HFF-Myc (cell line): ENCODE results near the gene BIRC7.

Experiments
- DNase-seq: peaks from one replicate; pipeline ENCODE4 v3.0.0-alpha.2; 2011; ENCODE audit warnings: low read depth; ENCODE audit errors: extremely low read depth
- H3K4me3 ChIP-seq: replicated peaks from 2 replicates; pipeline ENCODE4 v1.5.1; 2011; ENCODE audit warnings: low read depth, mild to moderate bottlenecking, control low read depth, low read length
- TF ChIP-seq, protein P1 (sequence below): IDR thresholded peaks from 2 replicates; pipeline ENCODE4 v1.5.1; 2012; ENCODE audit warnings: mild to moderate bottlenecking, low read depth, low read length, control low read depth; ENCODE audit errors: missing control alignments

The BIRC7 gene, protein sequence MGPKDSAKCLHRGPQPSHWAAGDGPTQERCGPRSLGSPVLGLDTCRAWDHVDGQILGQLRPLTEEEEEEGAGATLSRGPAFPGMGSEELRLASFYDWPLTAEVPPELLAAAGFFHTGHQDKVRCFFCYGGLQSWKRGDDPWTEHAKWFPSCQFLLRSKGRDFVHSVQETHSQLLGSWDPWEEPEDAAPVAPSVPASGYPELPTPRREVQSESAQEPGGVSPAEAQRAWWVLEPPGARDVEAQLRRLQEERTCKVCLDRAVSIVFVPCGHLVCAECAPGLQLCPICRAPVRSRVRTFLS

DNA sequence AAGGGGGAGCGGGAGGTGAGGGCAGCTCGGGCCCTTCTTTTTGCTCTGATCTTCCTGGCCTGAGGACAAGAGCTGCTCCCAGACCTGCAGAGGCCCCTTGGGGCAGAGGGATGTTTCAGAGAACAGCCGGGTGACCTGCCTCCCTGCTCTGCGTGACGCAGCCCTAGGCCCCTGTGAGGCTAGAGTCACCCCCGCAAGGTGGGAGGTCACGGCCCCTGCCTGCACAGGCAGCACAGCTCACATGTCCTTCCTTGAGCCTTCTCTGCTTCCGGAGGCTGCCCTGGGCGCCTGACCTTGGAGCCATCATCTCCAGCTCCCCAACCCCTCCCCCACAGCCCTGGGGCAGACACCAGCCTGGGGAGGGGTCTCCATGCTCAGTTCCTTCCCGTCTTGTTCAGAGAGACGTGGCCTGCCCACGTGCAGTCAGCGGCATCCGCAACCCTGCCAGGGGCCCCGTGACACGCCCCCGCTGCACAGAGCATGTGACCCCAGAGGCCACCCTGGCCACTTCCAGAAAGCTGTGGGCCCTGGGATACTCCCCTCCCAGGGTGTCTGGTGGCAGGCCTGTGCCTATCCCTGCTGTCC, at the start of gene BIRC7:
Gene BIRC7, plus strand, starts transcription at position 507 of the 585 bp plus-strand sequence. CDS start 192 bp downstream, outside the sequence.
- TF ChIP-seq, protein P1, sequence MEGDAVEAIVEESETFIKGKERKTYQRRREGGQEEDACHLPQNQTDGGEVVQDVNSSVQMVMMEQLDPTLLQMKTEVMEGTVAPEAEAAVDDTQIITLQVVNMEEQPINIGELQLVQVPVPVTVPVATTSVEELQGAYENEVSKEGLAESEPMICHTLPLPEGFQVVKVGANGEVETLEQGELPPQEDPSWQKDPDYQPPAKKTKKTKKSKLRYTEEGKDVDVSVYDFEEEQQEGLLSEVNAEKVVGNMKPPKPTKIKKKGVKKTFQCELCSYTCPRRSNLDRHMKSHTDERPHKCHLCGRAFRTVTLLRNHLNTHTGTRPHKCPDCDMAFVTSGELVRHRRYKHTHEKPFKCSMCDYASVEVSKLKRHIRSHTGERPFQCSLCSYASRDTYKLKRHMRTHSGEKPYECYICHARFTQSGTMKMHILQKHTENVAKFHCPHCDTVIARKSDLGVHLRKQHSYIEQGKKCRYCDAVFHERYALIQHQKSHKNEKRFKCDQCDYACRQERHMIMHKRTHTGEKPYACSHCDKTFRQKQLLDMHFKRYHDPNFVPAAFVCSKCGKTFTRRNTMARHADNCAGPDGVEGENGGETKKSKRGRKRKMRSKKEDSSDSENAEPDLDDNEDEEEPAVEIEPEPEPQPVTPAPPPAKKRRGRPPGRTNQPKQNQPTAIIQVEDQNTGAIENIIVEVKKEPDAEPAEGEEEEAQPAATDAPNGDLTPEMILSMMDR = no peak
- no peak within 1 kb of the TSS for H3K4me3 ChIP-seq
- no peak for DNase-seq

DNA sequence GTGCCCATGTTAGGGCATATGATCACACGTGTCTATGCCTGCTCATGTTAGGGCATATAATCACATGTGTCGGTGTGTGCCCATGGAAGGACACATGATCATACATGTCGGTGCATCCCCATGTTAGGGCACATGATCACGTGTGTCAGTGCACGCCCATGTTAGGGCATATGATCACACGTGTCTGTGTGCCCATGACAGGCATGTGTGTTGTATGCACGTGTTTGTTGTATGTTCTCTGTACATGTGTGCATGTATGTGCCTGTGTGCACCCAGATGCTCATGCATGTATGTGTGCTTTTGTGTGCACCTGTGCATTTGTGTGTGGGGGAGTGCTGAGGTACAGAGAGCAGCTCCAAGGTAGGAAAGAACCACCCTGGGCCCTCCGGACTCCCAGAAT, 49.6 kb upstream of the BIRC7 start:
- TF ChIP-seq, protein P1 = no peak
- DNase-seq = no peak
- H3K4me3 ChIP-seq = no peak overlapping the region

DNA sequence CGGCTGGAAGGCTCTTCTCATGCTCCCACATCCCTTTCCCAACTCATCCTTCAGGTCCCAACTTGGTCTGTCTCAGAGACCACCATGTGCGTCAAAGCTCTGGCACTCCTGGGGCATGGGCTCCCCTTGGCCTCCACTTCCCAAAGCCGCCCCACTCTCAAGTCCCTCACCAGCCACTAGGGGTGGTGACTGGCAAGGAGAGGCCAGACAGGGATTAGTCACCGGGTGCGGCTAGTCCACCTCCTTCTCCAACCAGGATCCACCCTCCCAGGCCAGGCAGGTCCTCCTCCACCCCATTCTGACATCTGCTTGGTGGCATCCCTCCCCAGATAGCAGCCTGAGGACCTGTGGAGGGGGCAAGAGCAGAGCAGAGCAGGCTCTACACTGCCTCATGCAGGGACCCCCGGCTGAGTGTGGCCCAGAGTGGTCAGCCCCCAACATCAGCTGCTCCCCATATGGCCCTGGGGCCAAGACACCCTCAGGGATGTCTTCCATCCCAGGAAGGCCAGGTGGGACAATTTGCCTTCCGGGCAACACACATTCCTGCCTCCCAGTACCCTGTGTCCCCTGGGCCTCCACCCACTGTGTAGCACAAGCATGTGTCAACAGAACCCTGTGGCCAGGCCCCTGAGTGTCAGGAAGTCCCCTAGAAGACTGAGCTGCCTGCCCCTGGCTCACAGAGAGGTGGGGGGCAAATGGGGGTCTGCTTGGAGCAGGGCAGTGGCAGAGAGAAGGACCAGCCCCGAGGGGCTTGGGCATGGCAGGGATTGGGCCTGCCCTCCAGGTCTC, 49.0 kb upstream of the BIRC7 start:
- no peak overlapping the region for H3K4me3 ChIP-seq
- TF ChIP-seq, protein P1 = no peak
- no peak for DNase-seq

DNA sequence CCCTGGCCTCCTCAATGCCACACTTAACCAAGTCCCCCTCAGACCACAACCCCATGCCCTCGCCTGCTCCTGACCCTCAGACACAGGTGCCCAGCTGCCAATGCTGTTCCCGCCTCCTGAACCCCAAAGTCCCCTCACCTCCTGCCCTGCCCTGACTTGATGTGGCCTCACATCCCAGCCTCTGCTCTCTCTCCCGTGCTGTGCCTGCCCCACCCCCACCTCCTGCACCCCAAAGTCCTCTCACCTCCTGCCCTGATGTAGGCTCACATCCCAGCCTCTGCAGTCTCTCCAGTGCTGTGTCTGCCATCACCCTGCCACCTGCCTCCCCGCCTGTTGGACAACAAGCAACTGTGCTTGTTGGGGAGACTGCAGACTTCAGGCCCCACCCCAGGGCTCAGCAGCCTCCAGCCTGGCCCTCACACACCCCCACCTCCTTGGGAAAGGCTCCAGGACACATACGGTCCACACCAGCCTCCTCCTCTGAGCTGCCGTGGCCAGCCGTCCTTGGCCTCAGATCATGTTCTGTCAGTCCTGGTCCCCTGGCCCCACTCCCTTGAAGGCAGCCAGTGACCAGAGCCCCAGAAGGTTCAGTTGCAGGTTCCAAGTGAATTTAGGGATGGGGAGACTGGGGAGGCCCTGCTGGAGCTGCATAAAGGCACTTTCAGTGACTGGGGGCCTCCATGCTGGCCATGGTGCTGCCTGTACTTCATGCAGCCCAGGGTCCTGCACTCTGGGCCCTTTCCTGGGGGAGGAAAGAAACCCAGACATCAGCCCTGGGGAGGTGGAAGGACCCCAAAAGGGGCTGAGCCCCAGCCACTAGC, 48.2 kb upstream of the BIRC7 start:
- H3K4me3 ChIP-seq = no peak overlapping the region
- DNase-seq = no peak
- TF ChIP-seq, protein P1 = no peak

DNA sequence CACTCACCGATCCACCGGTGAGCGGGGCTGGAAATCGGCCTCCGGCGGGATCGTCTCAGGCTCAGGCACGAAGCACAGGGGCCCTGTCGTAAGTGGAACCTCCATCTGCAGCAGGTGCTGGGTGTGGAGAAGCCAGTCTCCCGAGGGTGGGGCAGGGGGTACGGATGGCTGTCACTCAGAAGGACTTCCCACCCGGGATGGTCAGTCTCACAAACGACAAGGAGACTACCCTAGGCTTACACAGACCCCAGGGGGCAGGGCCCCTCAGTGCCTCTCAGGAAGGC, 47.6 kb upstream of the BIRC7 start:
- TF ChIP-seq, protein P1 = no peak
- no peak for DNase-seq
- no peak overlapping the region for H3K4me3 ChIP-seq

DNA sequence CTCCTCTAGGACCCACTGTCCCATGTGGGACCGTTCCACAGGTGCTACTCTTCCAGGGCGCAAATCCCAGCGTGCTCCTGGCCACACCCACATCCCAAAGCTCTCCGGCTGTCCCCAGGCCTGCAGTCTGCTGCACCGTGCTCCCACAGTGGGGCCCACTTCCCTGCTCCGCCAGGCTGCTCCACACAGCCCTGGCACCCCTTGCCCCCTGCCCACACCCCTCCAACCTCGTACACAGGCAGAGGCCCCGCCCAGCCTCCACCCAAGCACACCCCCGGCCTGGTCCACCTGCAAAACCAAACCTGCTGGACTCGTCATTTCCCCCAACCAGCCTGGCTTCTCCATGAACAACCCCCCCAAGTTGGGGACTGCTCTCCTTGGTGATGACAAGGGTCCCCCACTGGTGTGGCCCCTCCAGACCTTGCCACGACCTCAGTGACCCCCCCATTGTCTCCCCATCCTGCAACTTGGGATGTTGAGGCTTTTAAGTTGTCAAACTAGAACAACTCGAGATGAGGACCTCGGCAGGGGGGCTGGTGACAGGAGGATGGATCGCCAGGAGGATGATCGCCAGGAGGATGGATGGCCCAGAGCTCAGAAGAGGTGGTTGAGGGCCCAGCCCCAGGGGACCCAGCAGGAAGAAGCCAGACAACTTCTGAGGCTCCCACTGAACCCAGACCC, 46.9 kb upstream of the BIRC7 start:
- TF ChIP-seq, protein P1 = no peak
- H3K4me3 ChIP-seq = no peak overlapping the region
- no peak for DNase-seq
